ENCODE data around the gene THSD1.

DNA sequence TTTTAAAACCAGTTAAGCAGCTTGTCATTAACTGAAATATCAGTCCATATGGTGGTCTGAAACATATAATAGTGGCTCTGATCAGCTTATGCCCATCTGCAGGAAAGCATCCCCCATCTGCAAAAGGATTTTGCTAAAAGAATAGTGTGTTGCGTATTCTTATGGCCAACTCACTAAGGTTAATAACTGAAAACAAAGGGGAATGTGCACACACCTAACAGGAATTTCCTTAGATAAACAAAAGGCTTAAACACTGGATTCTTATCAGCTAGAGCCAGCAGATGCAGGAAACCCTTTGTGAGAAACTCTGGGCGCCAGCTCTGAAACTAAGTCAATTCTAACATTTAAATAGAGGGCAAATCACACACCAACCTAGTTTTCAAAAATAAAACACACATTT is 22.3 kb upstream of the THSD1 start:
- TF ChIP-seq CTCF (IDR thresholded peaks at IDR 0.05) (no peak), POLR2A (IDR thresholded peaks at IDR 0.05) (no peak)
